Endothelial cell of umbilical vein (primary cell): ENCODE results near the gene FOXL1. TPM values are rescaled to one million over a fixed set of nuclear protein-coding genes. Genes with fewer than 3 reads are reported as not detected.
"Not testable (repeated sequence)": the region's sequence is repeated elsewhere in the genome, so short reads cannot be mapped to it uniquely, and the experiment has no call there.

Source experiments
- BruUV-seq: library from RNA; stranded (reverse); fragments of 400-500 nt; replicated peaks from 2 replicates; lab custom pipeline; 2021; lab: Mats Ljungman, UMichigan
- CTCF ChIA-PET: fragments of 300-600, 350-600 bp; sonication (Branson Sonifier 250); formaldehyde crosslinking; loops from one replicate; lab custom pipeline; 2021; ENCODE audit warnings: antibody characterized with exemption, inconsistent platforms; lab: Charles Lee
- POLR2A ChIA-PET: fragments of 300-600, 350-600 bp; sonication (Branson Sonifier 250); formaldehyde crosslinking; loops from one replicate; lab custom pipeline; 2021; ENCODE audit warnings: antibody characterized with exemption, inconsistent platforms; lab: Charles Lee
- DNase-seq: peaks from one replicate; pipeline ENCODE4 v3.0.0-alpha.2; 2011; ENCODE audit warnings: low read depth, low spot score
- FAIRE-seq: peaks from 2 replicates; lab custom pipeline; 2011; peaks lifted over from hg19 to GRCh38; lab: Jason Lieb, UNC
- H2AFZ ChIP-seq: 2 replicates; pipeline ENCODE4 v1.6.0; 2012; ENCODE audit warnings: low read depth, low read length, control low read depth, inconsistent platforms
- H3K27ac ChIP-seq: 2 replicates; pipeline ENCODE4 v1.5.1; 2011; ENCODE audit warnings: low read depth, mild to moderate bottlenecking, control low read depth, low read length, moderate library complexity; ENCODE audit not compliant: insufficient read depth
- H3K27me3 ChIP-seq, 2 experiments: 2 replicates each; pipeline versions ENCODE4 v1.6.0 to v1.6.1; 2011; ENCODE audit warnings: low read length in 2 of 2, mixed read lengths in 1 of 2; ENCODE audit not compliant: control insufficient read depth in 2 of 2, insufficient read depth in 2 of 2
- H3K36me3 ChIP-seq, 2 experiments: 2 replicates in 1 of 2; 3 replicates in 1 of 2; pipeline ENCODE4 v1.5.1; 2011; ENCODE audit warnings: low read length in 2 of 2, mild to moderate bottlenecking in 1 of 2, moderate library complexity in 1 of 2; ENCODE audit not compliant: control insufficient read depth in 2 of 2, insufficient read depth in 2 of 2; ENCODE audit errors: extremely low read depth in 1 of 2
- H3K4me1 ChIP-seq: 3 replicates; pipeline ENCODE4 v1.5.1; 2011; ENCODE audit warnings: mild to moderate bottlenecking, low read length; ENCODE audit not compliant: control insufficient read depth, insufficient read depth; ENCODE audit errors: extremely low read depth
- H3K4me2 ChIP-seq: 2 replicates; pipeline ENCODE4 v1.6.1; 2011; ENCODE audit warnings: low read length, control low read depth, mixed read lengths; ENCODE audit not compliant: insufficient read depth
- H3K4me3 ChIP-seq, 3 experiments: fragments of 200-600 bp in 1 of 3; sonication (generic), shearing (Covaris generic) in 1 of 3; replicated peaks in 1 of 3; 2 replicates each; pipeline ENCODE4 v1.5.1; 2011 to 2016; ENCODE audit warnings: control low read depth in 3 of 3, low read length in 3 of 3, mild to moderate bottlenecking in 2 of 3, inconsistent platforms in 1 of 3, low read depth in 1 of 3, moderate library complexity in 1 of 3; ENCODE audit not compliant: insufficient read depth in 1 of 3
- H3K79me2 ChIP-seq: 2 replicates; pipeline ENCODE4 v1.6.0; 2012; ENCODE audit warnings: low read length, inconsistent platforms; ENCODE audit not compliant: control insufficient read depth, insufficient read depth
- H3K9ac ChIP-seq: replicated peaks from 2 replicates; pipeline ENCODE3; 2011; ENCODE audit warnings: low read length, control low read depth; ENCODE audit not compliant: insufficient read depth; ENCODE audit errors: extremely low read depth
- H3K9me1 ChIP-seq: replicated peaks from 3 replicates; pipeline ENCODE4 v1.6.0; 2011; ENCODE audit warnings: mild to moderate bottlenecking, low read length; ENCODE audit not compliant: control insufficient read depth, insufficient read depth; ENCODE audit errors: extremely low read depth
- H3K9me3 ChIP-seq: replicated peaks from 2 replicates; pipeline ENCODE4 v1.5.1; 2012; ENCODE audit warnings: low read length, inconsistent platforms; ENCODE audit not compliant: control insufficient read depth, insufficient read depth
- H4K20me1 ChIP-seq: replicated peaks from 2 replicates; pipeline ENCODE3; 2011; ENCODE audit warnings: mild to moderate bottlenecking, low read length; ENCODE audit not compliant: control insufficient read depth, insufficient read depth; ENCODE audit errors: extremely low read depth
- EZH2 ChIP-seq: IDR thresholded peaks from 2 replicates; pipeline ENCODE4 v1.6.1; 2012; ENCODE audit warnings: borderline replicate concordance, low read depth, mild to moderate bottlenecking, moderate library complexity, low read length, inconsistent platforms; ENCODE audit not compliant: severe bottlenecking
- FOS ChIP-seq: IDR thresholded peaks from 2 replicates; pipeline ENCODE4 v1.6.1; 2011; ENCODE audit warnings: mild to moderate bottlenecking, low read length, moderate library complexity, borderline replicate concordance; ENCODE audit not compliant: insufficient read depth
- GATA2 ChIP-seq: IDR thresholded peaks from 2 replicates; pipeline ENCODE4 v1.7.0; 2011; ENCODE audit warnings: low read depth, mild to moderate bottlenecking, moderate library complexity, mixed read lengths, low read length; ENCODE audit not compliant: insufficient read length, insufficient read depth
- JUN ChIP-seq: IDR thresholded peaks from 2 replicates; pipeline ENCODE4 v1.6.1; 2011; ENCODE audit warnings: borderline replicate concordance, low read depth; ENCODE audit not compliant: insufficient read length, insufficient read depth
- MYC ChIP-seq: IDR thresholded peaks from one replicate; pipeline ENCODE4 v1.6.1; 2011; ENCODE audit warnings: mild to moderate bottlenecking, low read depth, low read length
- POLR2A ChIP-seq: IDR thresholded peaks from 2 replicates; pipeline ENCODE4 v1.6.1; 2012; ENCODE audit warnings: low read depth, mild to moderate bottlenecking, control low read depth, low read length
- POLR2AphosphoS5 ChIP-seq: IDR thresholded peaks from 2 replicates; pipeline ENCODE4 v1.6.1; 2012; ENCODE audit warnings: low read depth, mild to moderate bottlenecking, control low read depth, low read length, moderate library complexity; ENCODE audit not compliant: insufficient read depth
- dilution Hi-C: fragments of 300-500 bp; cut with MboI; formaldehyde crosslinking; loops from one replicate; pipeline ENCODE4 v1.15.0; 2019; ENCODE audit warnings: low sequenced_read_pairs; ENCODE audit not compliant: extremely low pct_ligation_motif_present
- intact Hi-C: fragments of 100-400 bp; cut with micrococcal nuclease; formaldehyde crosslinking; loops from one replicate; pipeline ENCODE4 v1.10.0; 2022
- polyA plus RNA-seq, 4 experiments: library from polyadenylated mRNA; depleted of rRNA in 3 of 4; stranded (reverse) in 3 of 4; unstranded in 1 of 4; fragments of >200 nt; gene quantifications; 2 replicates each; pipeline versions ENCODE4 v1.2.1 to v1.2.3, GENCODE V29; 2011 to 2012; ENCODE audit warnings: missing spikeins in 1 of 4
- total RNA-seq: library from RNA; stranded (reverse); gene quantifications from 2 replicates; pipeline ENCODE4 v1.2.3, GENCODE V29; 2021
- TF ChIP-seq, protein P1 (sequence below): IDR thresholded peaks from 2 replicates; pipeline ENCODE4 v1.6.1; 2011; ENCODE audit not compliant: insufficient read depth, insufficient read length
- TF ChIP-seq, protein P2 (sequence below), 2 donors: IDR thresholded peaks; 1 replicate in 1 of 2; 2 replicates in 1 of 2; pipeline ENCODE4 v1.5.1; 2011; ENCODE audit warnings: low read length in 2 of 2, mild to moderate bottlenecking in 2 of 2, moderate library complexity in 2 of 2, control low read depth in 1 of 2, inconsistent platforms in 1 of 2, low read depth in 1 of 2; ENCODE audit not compliant: insufficient read depth in 1 of 2; ENCODE audit errors: extremely low read depth in 1 of 2

Gene FOXL1
- total and polyA plus RNA-seq, 2 donors (not counting 3 experiments of a cell fraction or from before 2014, with no cell fraction given) = 2.8 to 3.8 TPM

DNA sequence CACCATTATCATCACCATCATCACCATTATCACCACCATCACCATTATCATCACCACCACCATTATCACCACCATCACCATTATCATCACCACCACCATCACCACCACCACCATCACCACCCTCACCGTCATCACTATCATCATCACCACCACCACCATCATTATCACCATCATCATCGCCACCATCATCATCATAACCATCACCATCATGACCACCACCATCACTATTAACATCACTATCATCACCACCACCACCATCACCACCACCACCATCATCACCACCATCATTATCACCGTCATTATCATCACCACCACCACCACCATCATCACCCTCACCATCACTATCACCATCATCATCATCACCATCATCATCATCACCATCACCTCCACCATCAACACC lies 9.1 kb downstream of the FOXL1 start:
- Histone ChIP-seq H3K4me1 (peaks cover 29% of the 10 kb centered on the region), H3K9me1 (no peaks in the 10 kb centered on the region), H3K4me2 (no peak overlapping the region), H3K9me3 (no peaks in the 10 kb centered on the region), H3K4me3 (no peak overlapping the region), H3K79me2 (no peaks in the 10 kb centered on the region), H3K27me3 (no peaks in the 10 kb centered on the region), H3K27ac (no peak overlapping the region), H3K36me3 (no peaks in the 10 kb centered on the region), H3K9ac (no peak overlapping the region), H2AFZ (no peak overlapping the region), H4K20me1 (no peaks in the 10 kb centered on the region)
- DNase-seq = no peak
- TF ChIP-seq, protein P1, sequence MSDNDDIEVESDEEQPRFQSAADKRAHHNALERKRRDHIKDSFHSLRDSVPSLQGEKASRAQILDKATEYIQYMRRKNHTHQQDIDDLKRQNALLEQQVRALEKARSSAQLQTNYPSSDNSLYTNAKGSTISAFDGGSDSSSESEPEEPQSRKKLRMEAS = no peak
- TF ChIP-seq, protein P2, sequence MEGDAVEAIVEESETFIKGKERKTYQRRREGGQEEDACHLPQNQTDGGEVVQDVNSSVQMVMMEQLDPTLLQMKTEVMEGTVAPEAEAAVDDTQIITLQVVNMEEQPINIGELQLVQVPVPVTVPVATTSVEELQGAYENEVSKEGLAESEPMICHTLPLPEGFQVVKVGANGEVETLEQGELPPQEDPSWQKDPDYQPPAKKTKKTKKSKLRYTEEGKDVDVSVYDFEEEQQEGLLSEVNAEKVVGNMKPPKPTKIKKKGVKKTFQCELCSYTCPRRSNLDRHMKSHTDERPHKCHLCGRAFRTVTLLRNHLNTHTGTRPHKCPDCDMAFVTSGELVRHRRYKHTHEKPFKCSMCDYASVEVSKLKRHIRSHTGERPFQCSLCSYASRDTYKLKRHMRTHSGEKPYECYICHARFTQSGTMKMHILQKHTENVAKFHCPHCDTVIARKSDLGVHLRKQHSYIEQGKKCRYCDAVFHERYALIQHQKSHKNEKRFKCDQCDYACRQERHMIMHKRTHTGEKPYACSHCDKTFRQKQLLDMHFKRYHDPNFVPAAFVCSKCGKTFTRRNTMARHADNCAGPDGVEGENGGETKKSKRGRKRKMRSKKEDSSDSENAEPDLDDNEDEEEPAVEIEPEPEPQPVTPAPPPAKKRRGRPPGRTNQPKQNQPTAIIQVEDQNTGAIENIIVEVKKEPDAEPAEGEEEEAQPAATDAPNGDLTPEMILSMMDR (IDR thresholded peaks at IDR 0.05; ENCODE audit: extremely low read depth in 1 of 2, insufficient read depth in 1 of 2, low read depth in 1 of 2, low read length in 2 of 2) = no peak
- TF ChIP-seq FOS (no peak), POLR2AphosphoS5 (no peak), MYC (no peak), EZH2 (no peak), POLR2A (no peak), GATA2 (no peak), JUN (no peak)
- no peak for FAIRE-seq
- POLR2A ChIA-PET = no interaction called here
- CTCF ChIA-PET = no interaction called here
- BruUV-seq = no TSS peak
- dilution Hi-C loops = no loop called here
- intact Hi-C loops = no loop called here

DNA sequence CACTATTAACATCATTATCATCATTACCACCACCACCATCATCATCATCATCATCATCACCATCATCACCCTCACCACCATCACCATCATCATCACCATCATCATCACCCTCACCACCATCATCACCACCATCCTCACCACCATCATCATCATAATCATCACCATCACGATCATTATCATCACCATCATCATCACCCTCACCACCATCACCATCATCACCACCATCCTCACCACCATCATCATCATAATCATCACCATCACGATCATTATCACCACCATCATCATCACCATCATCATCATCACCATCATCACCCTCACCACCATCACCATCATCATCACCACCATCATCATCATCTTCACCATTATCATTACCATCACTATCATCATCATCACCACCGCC lies 9.6 kb downstream of the FOXL1 start:
- H3K27ac ChIP-seq, H2AFZ ChIP-seq, H3K27me3 ChIP-seq, H4K20me1 ChIP-seq, BruUV-seq, H3K4me3 ChIP-seq, CTCF ChIA-PET, H3K36me3 ChIP-seq, DNase-seq, H3K9me3 ChIP-seq, H3K4me2 ChIP-seq, H3K9ac ChIP-seq, H3K9me1 ChIP-seq, dilution Hi-C loops, intact Hi-C loops, H3K79me2 ChIP-seq, POLR2A ChIA-PET: not testable (repeated sequence)
- peaks cover 29% of the 10 kb centered on the region for H3K4me1 ChIP-seq
- peak; percentile 40 for FAIRE-seq
